Measurements from ENCODE around the gene DCDC1.
"Not testable (repeated sequence)": the region's sequence is repeated elsewhere in the genome, so short reads cannot be mapped to it uniquely, and the experiment has no call there.

The DCDC1 gene

GRCh38 chr11:31273527-31273926, 96.0 kb downstream of the DCDC1 start:
- H3K4me1 ChIP-seq (ENCODE audit: control insufficient read depth in 1 of 2, insufficient read depth in 2 of 2, low read length in 2 of 2); H3K36me3 ChIP-seq (ENCODE audit: control insufficient read depth in 1 of 2, insufficient read depth in 2 of 2, low read length in 2 of 2); H3K4me3 ChIP-seq (ENCODE audit: low read depth in 1 of 2, low read length in 2 of 2); H3K27ac ChIP-seq (ENCODE audit: low read depth, low read length); H3K9me3 ChIP-seq (ENCODE audit: control insufficient read depth in 1 of 2, low read length in 2 of 2); H3K27me3 ChIP-seq (ENCODE audit: control insufficient read depth in 1 of 2, insufficient read depth in 2 of 2, low read length in 2 of 2); H3K9ac ChIP-seq (ENCODE audit: low read depth in 1 of 2, low read length in 2 of 2): not testable (repeated sequence)

DNA sequence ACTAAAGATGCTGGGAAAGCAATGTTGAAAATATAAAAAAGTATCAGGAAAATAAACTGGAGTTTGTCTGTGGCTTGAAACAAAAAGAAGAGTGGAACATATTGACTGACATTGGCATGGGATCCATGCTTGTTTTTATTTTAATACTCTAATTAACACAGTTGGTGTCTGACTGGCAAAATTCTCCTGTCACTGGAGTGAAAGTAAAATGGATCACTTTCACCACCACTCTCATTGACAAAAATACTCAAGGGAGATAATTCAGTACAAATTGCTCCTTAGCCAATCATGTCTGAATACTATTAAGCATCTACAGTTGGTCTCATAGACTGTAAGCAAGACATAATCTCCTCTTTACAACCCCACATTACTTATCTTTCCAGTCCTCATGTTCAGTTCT, 101.8 kb downstream of the DCDC1 start:
- no peaks in the 10 kb centered on the region for H3K4me1 ChIP-seq (ENCODE audit: control insufficient read depth in 1 of 2, insufficient read depth in 2 of 2, low read length in 2 of 2)
- H3K9me3 ChIP-seq (ENCODE audit: control insufficient read depth in 1 of 2, low read length in 2 of 2): peaks cover 0 to 2% of the 10 kb centered on the region in 2 donors
- H3K9ac ChIP-seq (ENCODE audit: low read depth in 1 of 2, low read length in 2 of 2): no peak overlapping the region
- H3K36me3 ChIP-seq (ENCODE audit: control insufficient read depth in 1 of 2, insufficient read depth in 2 of 2, low read length in 2 of 2): no peaks in the 10 kb centered on the region
- no peaks in the 10 kb centered on the region for H3K27me3 ChIP-seq (ENCODE audit: control insufficient read depth in 1 of 2, insufficient read depth in 2 of 2, low read length in 2 of 2)
- no peak overlapping the region for H3K4me3 ChIP-seq (ENCODE audit: low read depth in 1 of 2, low read length in 2 of 2)
- H3K27ac ChIP-seq (ENCODE audit: low read depth, low read length): no peak overlapping the region

DNA sequence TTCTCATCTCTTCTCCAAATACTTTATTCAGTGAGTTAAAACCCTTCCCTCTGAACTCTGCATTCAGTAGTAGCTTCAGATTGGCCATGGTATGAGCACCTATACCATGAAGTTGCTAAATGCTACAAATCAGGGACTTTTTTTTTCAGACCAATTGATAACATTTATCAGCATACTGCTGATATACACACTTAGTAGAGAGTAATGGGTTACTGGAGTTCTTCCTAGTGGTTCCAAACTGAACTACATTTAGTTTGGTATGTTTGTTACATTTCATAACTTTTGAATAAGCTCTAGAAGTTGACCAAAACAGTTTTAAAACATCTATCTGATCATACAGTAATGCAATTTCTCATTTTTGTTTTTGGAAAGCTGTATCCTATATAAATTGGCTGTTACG, 104.7 kb downstream of the DCDC1 start:
- Histone ChIP-seq H3K9me3 (ENCODE audit: control insufficient read depth in 1 of 2, low read length in 2 of 2) (no peaks in the 10 kb centered on the region), H3K4me3 (ENCODE audit: low read depth in 1 of 2, low read length in 2 of 2) (no peak overlapping the region), H3K27ac (ENCODE audit: low read depth, low read length) (no peak overlapping the region), H3K36me3 (ENCODE audit: control insufficient read depth in 1 of 2, insufficient read depth in 2 of 2, low read length in 2 of 2) (no peaks in the 10 kb centered on the region), H3K9ac (ENCODE audit: low read depth in 1 of 2, low read length in 2 of 2) (no peak overlapping the region), H3K27me3 (ENCODE audit: control insufficient read depth in 1 of 2, insufficient read depth in 2 of 2, low read length in 2 of 2) (no peaks in the 10 kb centered on the region), H3K4me1 (ENCODE audit: control insufficient read depth in 1 of 2, insufficient read depth in 2 of 2, low read length in 2 of 2) (no peaks in the 10 kb centered on the region)

DNA sequence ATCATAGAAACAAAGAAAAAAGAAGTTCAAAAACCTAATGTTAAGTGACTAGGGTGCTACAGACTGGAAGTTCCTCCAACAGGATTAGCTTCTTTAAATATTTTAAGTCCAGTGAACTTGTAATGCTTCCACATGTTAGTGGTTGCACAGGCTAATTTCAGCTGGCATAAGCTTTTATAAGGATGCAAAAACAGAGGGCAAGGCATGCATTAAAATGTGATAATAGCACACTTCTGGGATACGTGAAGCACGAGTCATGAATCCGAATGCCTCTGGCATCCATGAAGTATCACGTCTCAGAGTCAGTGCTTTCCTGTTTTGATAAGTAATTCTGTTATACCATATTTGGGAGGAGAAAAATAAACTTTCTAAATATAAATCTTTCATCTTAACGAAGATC, 106.8 kb downstream of the DCDC1 start:
- H3K27ac ChIP-seq (ENCODE audit: low read depth, low read length): no peak overlapping the region
- H3K27me3 ChIP-seq (ENCODE audit: control insufficient read depth in 1 of 2, insufficient read depth in 2 of 2, low read length in 2 of 2): no peaks in the 10 kb centered on the region
- H3K4me3 ChIP-seq (ENCODE audit: low read depth in 1 of 2, low read length in 2 of 2): no peak overlapping the region
- no peaks in the 10 kb centered on the region for H3K9me3 ChIP-seq (ENCODE audit: control insufficient read depth in 1 of 2, low read length in 2 of 2)
- no peaks in the 10 kb centered on the region for H3K4me1 ChIP-seq (ENCODE audit: control insufficient read depth in 1 of 2, insufficient read depth in 2 of 2, low read length in 2 of 2)
- no peak overlapping the region for H3K9ac ChIP-seq (ENCODE audit: low read depth in 1 of 2, low read length in 2 of 2)
- no peaks in the 10 kb centered on the region for H3K36me3 ChIP-seq (ENCODE audit: control insufficient read depth in 1 of 2, insufficient read depth in 2 of 2, low read length in 2 of 2)

DNA sequence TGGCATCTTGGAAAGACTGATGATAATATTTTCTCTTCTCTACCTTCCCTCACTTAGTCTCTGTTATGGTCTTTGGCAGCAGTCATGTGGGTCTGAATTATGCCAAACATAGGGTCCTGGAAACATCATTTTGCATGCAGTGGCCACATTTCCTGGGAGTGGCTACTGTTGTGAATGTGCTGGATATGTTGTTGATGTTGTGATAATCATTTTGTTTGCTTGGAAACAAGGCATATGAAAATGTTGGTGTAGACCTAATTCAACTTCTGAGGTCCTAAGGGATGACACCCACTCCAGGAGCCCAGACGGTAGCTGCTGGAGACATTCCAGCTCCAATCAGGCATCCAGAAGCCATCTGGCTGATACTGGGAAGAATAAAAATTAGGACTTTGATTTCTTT, 109.7 kb downstream of the DCDC1 start:
- no peaks in the 10 kb centered on the region for H3K9me3 ChIP-seq (ENCODE audit: control insufficient read depth in 1 of 2, low read length in 2 of 2)
- no peaks in the 10 kb centered on the region for H3K4me1 ChIP-seq (ENCODE audit: control insufficient read depth in 1 of 2, insufficient read depth in 2 of 2, low read length in 2 of 2)
- H3K27ac ChIP-seq (ENCODE audit: low read depth, low read length): no peak overlapping the region
- no peak overlapping the region for H3K9ac ChIP-seq (ENCODE audit: low read depth in 1 of 2, low read length in 2 of 2)
- no peaks in the 10 kb centered on the region for H3K27me3 ChIP-seq (ENCODE audit: control insufficient read depth in 1 of 2, insufficient read depth in 2 of 2, low read length in 2 of 2)
- H3K36me3 ChIP-seq (ENCODE audit: control insufficient read depth in 1 of 2, insufficient read depth in 2 of 2, low read length in 2 of 2): no peaks in the 10 kb centered on the region
- no peak overlapping the region for H3K4me3 ChIP-seq (ENCODE audit: low read depth in 1 of 2, low read length in 2 of 2)

- Histone ChIP-seq H3K9me3 (ENCODE audit: control insufficient read depth in 1 of 2, low read length in 2 of 2) (no peaks in the 10 kb centered on the region), H3K4me3 (ENCODE audit: low read depth in 1 of 2, low read length in 2 of 2) (no peak overlapping the region), H3K27me3 (ENCODE audit: control insufficient read depth in 1 of 2, insufficient read depth in 2 of 2, low read length in 2 of 2) (no peaks in the 10 kb centered on the region), H3K4me1 (ENCODE audit: control insufficient read depth in 1 of 2, insufficient read depth in 2 of 2, low read length in 2 of 2) (no peaks in the 10 kb centered on the region), H3K36me3 (ENCODE audit: control insufficient read depth in 1 of 2, insufficient read depth in 2 of 2, low read length in 2 of 2) (no peaks in the 10 kb centered on the region), H3K9ac (ENCODE audit: low read depth in 1 of 2, low read length in 2 of 2) (no peak overlapping the region), H3K27ac (ENCODE audit: low read depth, low read length) (no peak overlapping the region)
Observed at GRCh38 chr11:31254415-31254814, 115.1 kb downstream of the DCDC1 start.

DNA sequence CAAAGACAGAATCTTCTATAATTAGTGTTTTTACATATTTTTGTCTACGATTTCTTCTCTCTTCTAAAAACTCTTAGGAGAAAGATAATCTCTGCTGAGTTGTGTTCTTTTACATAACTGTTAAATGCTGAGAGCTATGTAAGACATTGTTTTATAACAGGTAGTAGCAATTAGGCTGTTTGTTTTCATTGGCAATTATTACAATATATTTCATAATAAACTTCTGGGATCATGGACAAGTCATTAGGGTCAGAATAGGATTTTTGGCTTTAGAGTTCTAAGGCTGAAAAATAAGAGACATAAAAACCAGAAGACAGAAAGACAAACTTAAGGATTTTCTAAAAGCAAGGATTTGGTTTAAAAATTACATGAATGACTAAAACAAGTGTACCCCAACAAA, 120.8 kb downstream of the DCDC1 start:
- H3K9ac ChIP-seq (ENCODE audit: low read depth in 1 of 2, low read length in 2 of 2): no peak overlapping the region
- H3K36me3 ChIP-seq (ENCODE audit: control insufficient read depth in 1 of 2, insufficient read depth in 2 of 2, low read length in 2 of 2): no peaks in the 10 kb centered on the region
- no peaks in the 10 kb centered on the region for H3K9me3 ChIP-seq (ENCODE audit: control insufficient read depth in 1 of 2, low read length in 2 of 2)
- no peaks in the 10 kb centered on the region for H3K27me3 ChIP-seq (ENCODE audit: control insufficient read depth in 1 of 2, insufficient read depth in 2 of 2, low read length in 2 of 2)
- no peak overlapping the region for H3K4me3 ChIP-seq (ENCODE audit: low read depth in 1 of 2, low read length in 2 of 2)
- H3K4me1 ChIP-seq (ENCODE audit: control insufficient read depth in 1 of 2, insufficient read depth in 2 of 2, low read length in 2 of 2): no peaks in the 10 kb centered on the region
- H3K27ac ChIP-seq (ENCODE audit: low read depth, low read length): no peak overlapping the region

- H3K4me1 ChIP-seq (ENCODE audit: control insufficient read depth in 1 of 2, insufficient read depth in 2 of 2, low read length in 2 of 2): no peaks in the 10 kb centered on the region
- no peaks in the 10 kb centered on the region for H3K36me3 ChIP-seq (ENCODE audit: control insufficient read depth in 1 of 2, insufficient read depth in 2 of 2, low read length in 2 of 2)
- H3K27ac ChIP-seq (ENCODE audit: low read depth, low read length): no peak overlapping the region
- no peak overlapping the region for H3K9ac ChIP-seq (ENCODE audit: low read depth in 1 of 2, low read length in 2 of 2)
- H3K27me3 ChIP-seq (ENCODE audit: control insufficient read depth in 1 of 2, insufficient read depth in 2 of 2, low read length in 2 of 2): no peaks in the 10 kb centered on the region
- no peak overlapping the region for H3K4me3 ChIP-seq (ENCODE audit: low read depth in 1 of 2, low read length in 2 of 2)
- no peaks in the 10 kb centered on the region for H3K9me3 ChIP-seq (ENCODE audit: control insufficient read depth in 1 of 2, low read length in 2 of 2)
Observed at GRCh38 chr11:31247321-31247720, 122.2 kb downstream of the DCDC1 start.

GRCh38 chr11:31246451-31247165, 122.9 kb downstream of the DCDC1 start:
- no peaks in the 10 kb centered on the region for H3K9me3 ChIP-seq (ENCODE audit: control insufficient read depth in 1 of 2, low read length in 2 of 2)
- H3K27ac ChIP-seq (ENCODE audit: low read depth, low read length): no peak overlapping the region
- no peaks in the 10 kb centered on the region for H3K4me1 ChIP-seq (ENCODE audit: control insufficient read depth in 1 of 2, insufficient read depth in 2 of 2, low read length in 2 of 2)
- H3K27me3 ChIP-seq (ENCODE audit: control insufficient read depth in 1 of 2, insufficient read depth in 2 of 2, low read length in 2 of 2): no peaks in the 10 kb centered on the region
- no peaks in the 10 kb centered on the region for H3K36me3 ChIP-seq (ENCODE audit: control insufficient read depth in 1 of 2, insufficient read depth in 2 of 2, low read length in 2 of 2)
- H3K4me3 ChIP-seq (ENCODE audit: low read depth in 1 of 2, low read length in 2 of 2): no peak overlapping the region
- H3K9ac ChIP-seq (ENCODE audit: low read depth in 1 of 2, low read length in 2 of 2): no peak overlapping the region

- Histone ChIP-seq H3K4me3 (ENCODE audit: low read depth in 1 of 2, low read length in 2 of 2) (no peak overlapping the region), H3K36me3 (ENCODE audit: control insufficient read depth in 1 of 2, insufficient read depth in 2 of 2, low read length in 2 of 2) (no peaks in the 10 kb centered on the region), H3K27me3 (ENCODE audit: control insufficient read depth in 1 of 2, insufficient read depth in 2 of 2, low read length in 2 of 2) (no peaks in the 10 kb centered on the region), H3K9ac (ENCODE audit: low read depth in 1 of 2, low read length in 2 of 2) (no peak overlapping the region), H3K27ac (ENCODE audit: low read depth, low read length) (no peak overlapping the region), H3K4me1 (ENCODE audit: control insufficient read depth in 1 of 2, insufficient read depth in 2 of 2, low read length in 2 of 2) (no peaks in the 10 kb centered on the region), H3K9me3 (ENCODE audit: control insufficient read depth in 1 of 2, low read length in 2 of 2) (no peaks in the 10 kb centered on the region)
Observed at GRCh38 chr11:31243706-31244105, 125.8 kb downstream of the DCDC1 start.

Measured in duodenal mucosa (tissue), 2 donors.